GM12875 (cell line): ENCODE data around the gene RPF1.

ENCODE experiments used
- H3K4me3 ChIP-seq: one replicate; pipeline ENCODE4 v1.5.1; 2011; ENCODE audit warnings: low read depth, low read length, control low read depth
- TF ChIP-seq, protein P1 (sequence below): IDR thresholded peaks from 2 replicates; pipeline ENCODE4 v1.5.1; 2011; ENCODE audit warnings: low read depth, mild to moderate bottlenecking, control low read depth, inconsistent platforms, low read length, moderate library complexity, borderline replicate concordance; ENCODE audit not compliant: insufficient read depth

Gene RPF1

GRCh38 chr1:84493747-84494146, 14.7 kb downstream of the RPF1 start:
- no peak overlapping the region for H3K4me3 ChIP-seq
- TF ChIP-seq, protein P1, sequence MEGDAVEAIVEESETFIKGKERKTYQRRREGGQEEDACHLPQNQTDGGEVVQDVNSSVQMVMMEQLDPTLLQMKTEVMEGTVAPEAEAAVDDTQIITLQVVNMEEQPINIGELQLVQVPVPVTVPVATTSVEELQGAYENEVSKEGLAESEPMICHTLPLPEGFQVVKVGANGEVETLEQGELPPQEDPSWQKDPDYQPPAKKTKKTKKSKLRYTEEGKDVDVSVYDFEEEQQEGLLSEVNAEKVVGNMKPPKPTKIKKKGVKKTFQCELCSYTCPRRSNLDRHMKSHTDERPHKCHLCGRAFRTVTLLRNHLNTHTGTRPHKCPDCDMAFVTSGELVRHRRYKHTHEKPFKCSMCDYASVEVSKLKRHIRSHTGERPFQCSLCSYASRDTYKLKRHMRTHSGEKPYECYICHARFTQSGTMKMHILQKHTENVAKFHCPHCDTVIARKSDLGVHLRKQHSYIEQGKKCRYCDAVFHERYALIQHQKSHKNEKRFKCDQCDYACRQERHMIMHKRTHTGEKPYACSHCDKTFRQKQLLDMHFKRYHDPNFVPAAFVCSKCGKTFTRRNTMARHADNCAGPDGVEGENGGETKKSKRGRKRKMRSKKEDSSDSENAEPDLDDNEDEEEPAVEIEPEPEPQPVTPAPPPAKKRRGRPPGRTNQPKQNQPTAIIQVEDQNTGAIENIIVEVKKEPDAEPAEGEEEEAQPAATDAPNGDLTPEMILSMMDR: no peak

DNA sequence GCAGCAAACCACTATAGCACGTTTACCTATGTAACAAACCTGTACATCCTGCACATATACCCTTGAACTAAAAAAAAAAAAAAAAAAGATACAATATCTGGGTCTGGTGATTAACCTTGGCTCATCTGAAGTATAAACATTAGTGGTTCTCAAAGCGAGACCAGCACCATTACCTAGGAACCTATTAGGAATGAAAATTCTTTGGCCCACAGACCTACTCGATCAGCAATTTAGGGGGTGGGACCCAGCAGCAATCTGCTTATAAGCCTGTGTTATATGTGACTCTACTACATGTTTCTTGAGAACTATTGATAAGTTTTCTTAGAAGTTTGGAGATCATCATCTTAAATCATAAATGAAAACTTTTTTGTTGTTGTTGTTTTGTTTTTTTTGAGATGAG, 17.4 kb downstream of the RPF1 start:
- H3K4me3 ChIP-seq: no peak overlapping the region
- TF ChIP-seq, protein P1: no peak

DNA sequence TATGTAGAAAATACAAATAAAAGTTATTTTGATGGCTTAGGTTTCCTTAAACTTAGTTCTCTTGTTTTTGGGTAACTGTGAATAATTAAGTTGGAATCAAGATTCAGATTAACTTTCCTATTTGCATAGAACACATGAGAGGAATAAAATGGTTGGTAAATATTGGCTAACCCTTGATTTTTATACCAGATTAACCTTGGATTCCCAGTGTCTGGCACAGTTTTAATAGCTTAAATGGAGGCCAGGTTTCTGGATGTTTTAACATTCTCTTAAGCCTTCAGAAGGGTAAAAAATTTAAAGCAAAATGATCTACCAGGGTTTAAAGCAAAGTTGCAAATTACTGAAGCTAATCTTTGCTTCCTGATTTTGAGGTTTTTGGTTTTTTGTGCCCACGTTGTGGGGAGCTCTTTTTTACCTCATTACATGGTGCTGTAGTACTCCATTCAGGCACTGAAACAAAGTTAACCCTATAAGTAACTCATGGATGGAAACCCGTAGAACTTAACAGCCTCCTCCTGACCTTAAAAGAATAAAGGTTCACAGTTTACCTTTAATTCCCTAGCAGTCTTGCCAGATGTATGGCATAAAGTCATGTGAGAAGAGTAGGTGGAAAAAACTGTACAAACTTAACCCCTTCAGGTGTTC, 18.7 kb downstream of the RPF1 start:
- TF ChIP-seq, protein P1: no peak
- H3K4me3 ChIP-seq: no peak overlapping the region

DNA sequence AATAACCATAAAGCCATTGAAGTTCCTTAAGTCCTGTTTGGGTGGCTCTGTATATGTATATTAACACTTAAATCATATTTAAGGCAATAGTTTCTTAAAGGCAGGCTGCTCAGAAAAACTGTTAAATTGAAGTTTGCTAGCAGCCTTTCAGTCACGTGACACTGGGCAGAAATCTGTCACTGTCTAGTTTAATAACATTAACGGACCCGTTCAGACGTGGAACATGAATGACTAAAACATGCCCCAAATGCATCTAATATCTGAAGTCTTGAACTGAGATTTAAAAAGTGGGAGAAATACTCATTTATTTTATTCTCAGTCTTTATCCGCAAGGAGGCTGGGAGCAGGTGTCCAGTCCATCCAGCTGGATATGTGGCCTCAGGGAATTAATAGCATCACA, 23.9 kb downstream of the RPF1 start:
- no peak overlapping the region for H3K4me3 ChIP-seq
- TF ChIP-seq, protein P1: no peak

GRCh38 chr1:84504580-84505492, 25.8 kb downstream of the RPF1 start:
- peak overlapping the region; percentile 95 for H3K4me3 ChIP-seq
- TF ChIP-seq, protein P1: no peak

- TF ChIP-seq, protein P1: no peak
- H3K4me3 ChIP-seq: peak overlapping the region; percentile 95
Observed at GRCh38 chr1:84505493-84506001, 26.5 kb downstream of the RPF1 start.
